Measurements from ENCODE around the gene RIBC2.
A peak's percentile ranks its signal among the peaks of the same experiment; 100 is the strongest.

Gene RIBC2

DNA sequence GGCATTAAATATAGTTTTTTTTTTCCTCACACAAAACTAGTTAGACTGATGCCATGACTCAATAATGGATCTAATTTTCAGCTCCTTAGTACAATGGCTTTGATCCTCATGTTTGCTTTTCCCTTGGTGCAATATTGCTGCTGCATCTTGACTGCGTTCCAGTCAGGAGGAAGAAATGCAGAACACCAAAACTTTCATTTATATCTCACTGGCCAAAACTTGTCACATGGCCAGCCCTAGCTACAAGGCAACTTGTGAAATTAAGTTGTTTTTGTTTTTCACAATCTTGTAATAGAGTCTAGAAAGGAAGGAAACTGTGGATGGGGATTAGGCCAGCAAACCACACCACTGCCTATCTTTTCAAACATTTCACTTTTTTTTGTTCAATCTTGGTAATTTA lies 36.8 kb upstream of the RIBC2 start:
- H3K14ac ChIP-seq (ENCODE audit: low read length in 2 of 2), result no peak overlapping the region
- H3K4me1 ChIP-seq (ENCODE audit: control insufficient read depth, insufficient read depth, low read depth, low read length), result no peaks in the 10 kb centered on the region
- no peak overlapping the region for H3K18ac ChIP-seq (ENCODE audit: low read depth in 1 of 2, low read length in 2 of 2)
- no peak for DNase-seq
- no peak overlapping the region for H3K4me3 ChIP-seq (ENCODE audit: insufficient read depth in 1 of 2, low read depth in 1 of 2, low read length in 2 of 2)
- no peak overlapping the region for H2BK120ac ChIP-seq (ENCODE audit: low read depth, low read length)
- H2BK5ac ChIP-seq (ENCODE audit: low read depth, low read length, poor library complexity, severe bottlenecking), result no peak overlapping the region
- no peak overlapping the region for H2AFZ ChIP-seq (ENCODE audit: low read depth, low read length)
- no peaks in the 10 kb centered on the region for H3K79me1 ChIP-seq (replicated peaks; ENCODE audit: low read length, poor library complexity, severe bottlenecking)
- no peak overlapping the region for H3K23ac ChIP-seq (ENCODE audit: low read length in 2 of 2)
- WGBS, result 93% methylated on average over 1 of the region's 1 CpG
- no peak overlapping the region for H2BK15ac ChIP-seq (ENCODE audit: low read depth, poor library complexity, severe bottlenecking)
- H3K36me3 ChIP-seq (ENCODE audit: control insufficient read depth in 1 of 2, insufficient read depth in 2 of 2, low read depth in 1 of 2, low read length in 2 of 2), result no peaks in the 10 kb centered on the region
- H4K8ac ChIP-seq (ENCODE audit: low read length), result no peak overlapping the region
- H2BK12ac ChIP-seq (ENCODE audit: low read length in 2 of 2), result no peak overlapping the region
- no peak overlapping the region for H3K27ac ChIP-seq (ENCODE audit: low read length, poor library complexity, severe bottlenecking)
- no peak overlapping the region for H3K9ac ChIP-seq (ENCODE audit: low read length)
- no peak overlapping the region for H4K91ac ChIP-seq (ENCODE audit: low read length)
- no peaks in the 10 kb centered on the region for H3K27me3 ChIP-seq (ENCODE audit: control insufficient read depth in 1 of 2, insufficient read depth in 1 of 2, low read length in 2 of 2)
- H3K9me3 ChIP-seq (ENCODE audit: control insufficient read depth, low read length), result no peaks in the 10 kb centered on the region
- H2AK5ac ChIP-seq (ENCODE audit: low read length, severe bottlenecking), result no peak overlapping the region
- H3K4ac ChIP-seq (ENCODE audit: low read depth in 1 of 2, low read length in 2 of 2), result no peak overlapping the region
- no peak overlapping the region for H3K4me2 ChIP-seq (ENCODE audit: low read length, poor library complexity, severe bottlenecking)

DNA sequence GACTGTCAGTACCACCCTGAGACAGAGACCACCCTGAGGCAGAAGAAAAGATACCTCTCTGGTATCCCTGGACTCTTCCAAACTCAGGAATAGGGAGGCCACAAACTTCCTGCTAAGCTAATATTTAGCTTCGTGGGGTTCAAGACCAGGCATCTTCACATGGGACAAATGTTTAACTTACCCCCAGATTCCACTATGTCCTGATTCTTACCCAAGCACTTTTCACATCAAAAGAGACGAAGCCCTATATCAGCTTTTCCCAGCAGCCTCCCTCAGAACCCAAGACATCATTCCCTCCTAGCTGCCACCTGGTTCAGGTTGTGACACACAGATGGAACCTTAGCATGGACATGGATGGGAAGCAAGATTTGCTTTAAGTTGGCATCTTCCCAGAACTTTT lies 32.1 kb upstream of the RIBC2 start:
- WGBS, result 78% methylated on average over 2 of the region's 2 CpGs

GRCh38 chr22:45389546-45389945 lies 23.9 kb upstream of the RIBC2 start:
- H3K4me1 ChIP-seq (ENCODE audit: control insufficient read depth, insufficient read depth, low read depth, low read length), result no peaks in the 10 kb centered on the region
- H4K91ac ChIP-seq (ENCODE audit: low read length), result no peak overlapping the region
- H3K36me3 ChIP-seq (ENCODE audit: control insufficient read depth in 1 of 2, insufficient read depth in 2 of 2, low read depth in 1 of 2, low read length in 2 of 2), result no peaks in the 10 kb centered on the region
- H3K27ac ChIP-seq (ENCODE audit: low read length, poor library complexity, severe bottlenecking), result no peak overlapping the region
- no peaks in the 10 kb centered on the region for H3K9me3 ChIP-seq (ENCODE audit: control insufficient read depth, low read length)
- H3K4ac ChIP-seq (ENCODE audit: low read depth in 1 of 2, low read length in 2 of 2), result no peak overlapping the region
- no peak overlapping the region for H4K8ac ChIP-seq (ENCODE audit: low read length)
- no peak overlapping the region for H2BK15ac ChIP-seq (ENCODE audit: low read depth, poor library complexity, severe bottlenecking)
- H3K4me3 ChIP-seq (ENCODE audit: insufficient read depth in 1 of 2, low read depth in 1 of 2, low read length in 2 of 2), result no peak overlapping the region
- H3K27me3 ChIP-seq (ENCODE audit: control insufficient read depth in 1 of 2, insufficient read depth in 1 of 2, low read length in 2 of 2), result no peaks in the 10 kb centered on the region
- H3K14ac ChIP-seq (ENCODE audit: low read length in 2 of 2), result no peak overlapping the region
- H3K4me2 ChIP-seq (ENCODE audit: low read length, poor library complexity, severe bottlenecking), result no peak overlapping the region
- H3K9ac ChIP-seq (ENCODE audit: low read length), result no peak overlapping the region
- H2BK5ac ChIP-seq (ENCODE audit: low read depth, low read length, poor library complexity, severe bottlenecking), result no peak overlapping the region
- no peak overlapping the region for H3K18ac ChIP-seq (ENCODE audit: low read depth in 1 of 2, low read length in 2 of 2)
- no peak for DNase-seq
- H3K23ac ChIP-seq (ENCODE audit: low read length in 2 of 2), result no peak overlapping the region
- no peak overlapping the region for H2AK5ac ChIP-seq (ENCODE audit: low read length, severe bottlenecking)
- H2BK12ac ChIP-seq (ENCODE audit: low read length in 2 of 2), result no peak overlapping the region
- no peaks in the 10 kb centered on the region for H3K79me1 ChIP-seq (replicated peaks; ENCODE audit: low read length, poor library complexity, severe bottlenecking)
- H2BK120ac ChIP-seq (ENCODE audit: low read depth, low read length), result no peak overlapping the region
- WGBS, result 84% methylated on average over 2 of the region's 3 CpGs
- no peak overlapping the region for H2AFZ ChIP-seq (ENCODE audit: low read depth, low read length)

More for the DNA sequence above, 32.1 kb upstream of the RIBC2 start:
- Histone ChIP-seq H2AFZ (ENCODE audit: low read depth, low read length) (no peak overlapping the region), H4K91ac (ENCODE audit: low read length) (no peak overlapping the region), H3K4me2 (ENCODE audit: low read length, poor library complexity, severe bottlenecking) (no peak overlapping the region), H3K79me1 (replicated peaks; ENCODE audit: low read length, poor library complexity, severe bottlenecking) (no peaks in the 10 kb centered on the region), H3K27me3 (ENCODE audit: control insufficient read depth in 1 of 2, insufficient read depth in 1 of 2, low read length in 2 of 2) (no peaks in the 10 kb centered on the region), H2AK5ac (ENCODE audit: low read length, severe bottlenecking) (no peak overlapping the region), H2BK120ac (ENCODE audit: low read depth, low read length) (no peak overlapping the region), H3K4me3 (ENCODE audit: insufficient read depth in 1 of 2, low read depth in 1 of 2, low read length in 2 of 2) (no peak overlapping the region), H3K14ac (ENCODE audit: low read length in 2 of 2) (no peak overlapping the region), H3K9ac (ENCODE audit: low read length) (no peak overlapping the region), H3K9me3 (ENCODE audit: control insufficient read depth, low read length) (no peaks in the 10 kb centered on the region), H2BK5ac (ENCODE audit: low read depth, low read length, poor library complexity, severe bottlenecking) (no peak overlapping the region), H2BK12ac (ENCODE audit: low read length in 2 of 2) (no peak overlapping the region), H2BK15ac (ENCODE audit: low read depth, poor library complexity, severe bottlenecking) (no peak overlapping the region), H3K23ac (ENCODE audit: low read length in 2 of 2) (no peak overlapping the region), H3K18ac (ENCODE audit: low read depth in 1 of 2, low read length in 2 of 2) (no peak overlapping the region), H3K36me3 (ENCODE audit: control insufficient read depth in 1 of 2, insufficient read depth in 2 of 2, low read depth in 1 of 2, low read length in 2 of 2) (no peaks in the 10 kb centered on the region), H3K4me1 (ENCODE audit: control insufficient read depth, insufficient read depth, low read depth, low read length) (no peaks in the 10 kb centered on the region), H3K4ac (ENCODE audit: low read depth in 1 of 2, low read length in 2 of 2) (no peak overlapping the region), H4K8ac (ENCODE audit: low read length) (no peak overlapping the region), H3K27ac (ENCODE audit: low read length, poor library complexity, severe bottlenecking) (no peak overlapping the region)
- DNase-seq, result no peak

- H3K4ac ChIP-seq (ENCODE audit: low read depth in 1 of 2, low read length in 2 of 2), result no peak overlapping the region
- no peak overlapping the region for H4K91ac ChIP-seq (ENCODE audit: low read length)
- H2BK12ac ChIP-seq (ENCODE audit: low read length in 2 of 2), result no peak overlapping the region
- H2AK5ac ChIP-seq (ENCODE audit: low read length, severe bottlenecking), result no peak overlapping the region
- H3K4me3 ChIP-seq (ENCODE audit: insufficient read depth in 1 of 2, low read depth in 1 of 2, low read length in 2 of 2), result no peak overlapping the region
- DNase-seq, result no peak
- no peaks in the 10 kb centered on the region for H3K9me3 ChIP-seq (ENCODE audit: control insufficient read depth, low read length)
- no peaks in the 10 kb centered on the region for H3K79me1 ChIP-seq (replicated peaks; ENCODE audit: low read length, poor library complexity, severe bottlenecking)
- H4K8ac ChIP-seq (ENCODE audit: low read length), result no peak overlapping the region
- H2BK5ac ChIP-seq (ENCODE audit: low read depth, low read length, poor library complexity, severe bottlenecking), result no peak overlapping the region
- H3K14ac ChIP-seq (ENCODE audit: low read length in 2 of 2), result peak overlapping the region in 1 of 2 experiments; percentile 44
- no peak overlapping the region for H3K18ac ChIP-seq (ENCODE audit: low read depth in 1 of 2, low read length in 2 of 2)
- H2BK15ac ChIP-seq (ENCODE audit: low read depth, poor library complexity, severe bottlenecking), result no peak overlapping the region
- no peak overlapping the region for H3K9ac ChIP-seq (ENCODE audit: low read length)
- H2BK120ac ChIP-seq (ENCODE audit: low read depth, low read length), result no peak overlapping the region
- H3K36me3 ChIP-seq (ENCODE audit: control insufficient read depth in 1 of 2, insufficient read depth in 2 of 2, low read depth in 1 of 2, low read length in 2 of 2), result no peaks in the 10 kb centered on the region
- peaks cover 8 to 9% of the 10 kb centered on the region in 2 experiments for H3K27me3 ChIP-seq (ENCODE audit: control insufficient read depth in 1 of 2, insufficient read depth in 1 of 2, low read length in 2 of 2)
- no peak overlapping the region for H3K27ac ChIP-seq (ENCODE audit: low read length, poor library complexity, severe bottlenecking)
- H3K4me1 ChIP-seq (ENCODE audit: control insufficient read depth, insufficient read depth, low read depth, low read length), result no peaks in the 10 kb centered on the region
- H2AFZ ChIP-seq (ENCODE audit: low read depth, low read length), result no peak overlapping the region
- H3K23ac ChIP-seq (ENCODE audit: low read length in 2 of 2), result no peak overlapping the region
- 54% methylated on average over 5 of the region's 5 CpGs for WGBS
- no peak overlapping the region for H3K4me2 ChIP-seq (ENCODE audit: low read length, poor library complexity, severe bottlenecking)
Observed at GRCh38 chr22:45397806-45398205, 15.7 kb upstream of the RIBC2 start.
